GM18517 (cell line): ENCODE data around the gene HSD17B13.

Source experiments
- ATAC-seq: cut with Tn5 transposase; IDR thresholded peaks from one replicate; pipeline ENCODE4 v1.9.1; 2021; ENCODE audit warnings: mild to moderate bottlenecking, moderate library complexity; ENCODE audit not compliant: unreplicated experiment

The HSD17B13 gene

DNA sequence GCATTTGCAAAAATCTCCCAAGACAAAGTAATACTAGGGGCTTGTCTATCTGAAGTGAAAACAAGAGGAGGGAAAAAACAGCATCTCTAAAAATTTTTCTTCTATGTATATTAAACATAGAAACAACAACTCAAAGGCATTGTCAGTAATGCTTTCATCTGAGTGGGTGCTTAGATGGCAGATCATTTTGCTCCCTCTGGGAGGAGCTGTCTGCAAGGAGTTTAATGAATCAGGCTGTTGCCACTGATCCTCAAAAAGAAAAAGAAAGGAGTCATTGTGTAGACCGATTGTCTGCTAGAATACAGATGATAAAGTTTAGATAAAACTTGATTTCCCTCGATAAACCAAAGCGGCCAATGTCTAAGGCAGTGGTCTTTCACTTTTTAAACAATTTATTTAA, 52.5 kb downstream of the HSD17B13 start:
- ATAC-seq = no peak

DNA sequence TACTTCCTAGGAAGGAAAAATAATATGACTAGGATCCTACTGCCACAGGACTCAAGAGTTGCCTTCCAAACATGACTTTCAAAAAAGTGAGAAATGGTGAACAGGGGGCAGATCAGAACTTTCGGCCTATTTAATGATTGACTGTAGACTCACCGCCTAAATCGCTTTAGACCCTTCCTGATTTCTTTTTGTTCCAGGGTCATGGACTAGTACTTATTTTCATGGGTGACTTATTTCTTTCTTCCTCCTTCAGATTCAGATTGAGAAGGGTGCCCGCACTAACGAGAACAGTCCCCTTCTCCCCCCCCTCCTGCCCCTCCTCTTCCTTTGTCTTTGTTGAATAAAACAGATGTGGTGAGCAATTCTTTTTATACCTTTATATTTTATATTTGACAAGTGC, 54.3 kb downstream of the HSD17B13 start:
- no peak for ATAC-seq

DNA sequence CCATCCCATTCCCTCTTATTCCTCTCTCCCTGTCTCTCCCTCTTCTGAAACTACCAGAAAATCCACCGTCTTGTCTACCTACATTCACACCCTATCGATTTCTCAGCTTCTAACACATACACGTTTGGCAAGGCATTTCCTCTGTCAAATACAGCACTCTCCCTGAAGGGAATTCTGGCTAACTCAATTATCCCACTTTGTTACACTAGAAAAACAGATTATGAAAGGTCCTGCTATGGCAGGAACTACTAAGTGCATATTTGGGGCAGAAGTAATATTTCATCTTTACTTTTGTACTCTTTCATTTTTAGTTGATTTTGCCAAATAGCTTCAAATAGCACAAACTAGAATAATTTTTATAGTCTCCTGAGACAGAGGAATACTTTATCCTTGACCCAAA, 55.7 kb downstream of the HSD17B13 start:
- ATAC-seq = no peak

DNA sequence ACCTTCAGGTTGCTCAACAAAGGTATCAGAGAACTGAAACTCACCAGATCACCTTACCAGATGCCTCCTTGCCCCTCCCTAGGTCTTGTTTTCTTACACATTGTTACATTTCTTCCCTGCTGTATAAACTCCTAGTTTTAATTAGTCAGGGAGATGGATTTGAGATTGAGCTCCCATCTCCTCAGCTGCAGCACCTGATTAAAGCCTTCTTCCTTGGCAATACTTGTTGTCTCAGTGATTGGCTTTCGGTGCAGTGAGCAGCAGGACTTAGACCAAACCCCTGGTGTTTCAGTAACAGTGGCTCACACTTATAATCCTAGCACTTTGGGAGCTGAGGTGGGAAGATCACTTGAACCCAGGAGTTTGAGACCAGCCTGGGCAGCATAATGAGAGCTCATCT, 59.8 kb downstream of the HSD17B13 start:
- ATAC-seq = no peak

DNA sequence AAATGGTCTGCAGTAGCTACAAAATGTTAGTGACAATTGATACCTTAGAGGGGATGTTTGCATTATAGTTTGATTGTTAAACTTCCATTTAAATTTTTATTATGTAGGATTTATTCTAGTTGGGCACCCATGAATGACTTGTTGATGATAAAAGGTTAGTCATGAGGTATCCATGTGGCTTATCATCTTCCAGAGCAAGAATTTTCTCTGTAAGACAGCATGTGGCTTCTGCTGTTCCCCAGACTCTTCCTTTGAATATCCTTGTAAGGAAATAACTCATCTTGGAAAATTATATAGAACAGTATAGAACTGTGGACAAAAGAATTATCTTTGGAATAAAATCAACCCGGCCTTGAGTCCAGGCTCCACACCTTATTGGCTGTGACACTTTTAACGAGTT, 62.2 kb downstream of the HSD17B13 start:
- ATAC-seq = no peak

DNA sequence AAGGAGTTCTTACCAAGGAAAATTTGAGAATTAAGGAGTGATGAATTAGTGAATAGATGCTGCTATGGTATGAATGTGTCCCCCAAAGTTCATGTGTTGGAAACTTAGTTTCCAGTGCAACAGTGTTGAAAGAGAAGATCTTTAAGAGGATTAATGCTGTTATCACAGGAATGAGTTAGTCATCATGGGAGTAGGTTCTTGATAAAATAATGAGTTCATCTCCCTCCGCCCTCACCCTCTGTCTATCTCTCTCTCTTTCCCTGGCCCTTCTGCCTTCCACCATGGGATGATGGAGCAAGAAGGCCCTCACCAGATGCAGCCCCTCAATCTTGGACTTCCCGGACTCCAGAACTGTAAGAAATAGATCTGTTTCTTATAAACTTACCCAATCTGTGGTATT, 64.0 kb downstream of the HSD17B13 start:
- ATAC-seq = no peak

DNA sequence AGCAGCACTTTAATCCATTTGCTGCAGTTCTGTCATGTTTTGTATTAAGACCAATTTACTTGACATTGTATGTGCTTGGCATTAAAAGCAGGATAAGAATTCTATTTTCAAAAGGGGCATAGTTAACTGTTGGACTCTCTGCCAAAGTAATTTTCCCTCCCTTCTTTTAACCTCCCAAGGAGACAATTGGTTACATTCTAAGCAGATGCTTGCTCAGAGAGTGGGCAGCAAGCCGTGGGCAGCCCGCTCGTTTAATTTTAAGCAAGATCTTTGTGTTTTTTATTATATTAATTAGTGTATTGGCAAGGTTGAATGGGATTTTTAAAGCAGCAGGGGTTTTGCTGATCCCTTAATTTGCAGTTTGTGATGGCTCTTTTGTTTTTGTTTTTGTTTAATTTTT, 65.2 kb downstream of the HSD17B13 start:
- no peak for ATAC-seq

DNA sequence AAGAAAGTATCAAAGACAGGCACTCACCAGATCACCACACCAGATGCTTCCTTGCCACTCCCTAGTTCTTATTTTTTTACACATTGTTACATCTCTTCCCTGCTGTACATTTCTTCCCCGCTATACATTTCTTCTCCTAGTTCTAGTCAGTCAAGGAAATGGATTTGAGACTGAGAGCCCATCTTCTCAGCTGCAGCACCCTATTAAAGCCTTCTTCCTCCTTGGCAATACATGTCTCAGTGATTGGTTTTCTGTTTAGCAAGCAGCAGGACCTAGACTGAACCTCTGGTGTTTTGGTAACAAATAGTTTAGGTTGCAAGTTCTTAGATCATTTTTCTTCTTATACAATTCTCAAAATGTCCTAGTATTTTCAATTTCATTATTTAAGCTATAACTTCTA, 66.9 kb downstream of the HSD17B13 start:
- ATAC-seq = no peak
